Gastroesophageal sphincter (tissue), 4 donors: Measurements from ENCODE around the gene DNAJC1. TPM values are rescaled to one million over a fixed set of nuclear protein-coding genes. Genes with fewer than 3 reads are reported as not detected.
"Not testable (repeated sequence)": the region's sequence is repeated elsewhere in the genome, so short reads cannot be mapped to it uniquely, and the experiment has no call there.

Experiments
- ATAC-seq: fragments of 150-250 bp; one replicate; pipeline ENCODE4 v1.9.1; 2016; ENCODE audit warnings: mild to moderate bottlenecking, moderate library complexity
- H3K27ac ChIP-seq, 4 donors: fragments of 200-600 bp; sonication (generic) in 3 of 4; 1 replicate in 3 of 4; 2 replicates in 1 of 4; pipeline ENCODE4 v1.5.1; 2016 to 2019
- H3K27me3 ChIP-seq: fragments of 200-600 bp; sonication (generic); one replicate; pipeline ENCODE4 v1.5.1; 2019
- H3K36me3 ChIP-seq, 2 donors: fragments of 200-600 bp; sonication (generic); one replicate each; pipeline ENCODE4 v1.5.1; 2019; ENCODE audit warnings: control low read depth in 1 of 2
- H3K4me1 ChIP-seq, 3 donors: fragments of 200-600 bp; sonication (generic); 1 replicate in 2 of 3; 2 replicates in 1 of 3; pipeline ENCODE4 v1.5.1; 2016 to 2019; ENCODE audit warnings: control low read depth in 2 of 3
- H3K4me3 ChIP-seq, 2 donors: fragments of 200-600 bp; sonication (generic); one replicate each; pipeline ENCODE4 v1.5.1; 2019; ENCODE audit warnings: mild to moderate bottlenecking in 1 of 2, moderate library complexity in 1 of 2
- H3K9me3 ChIP-seq, 3 donors: fragments of 200-600 bp; sonication (generic); one replicate each; pipeline ENCODE4 v1.5.1; 2017 to 2019; ENCODE audit warnings: control low read depth in 2 of 3
- EP300 ChIP-seq: sonication (generic); formaldehyde crosslinking; IDR thresholded peaks from one replicate; pipeline ENCODE4 v1.6.1; 2017; ENCODE audit warnings: antibody characterized with exemption, mild to moderate bottlenecking
- POLR2A ChIP-seq, 2 donors: fragments of 450-650 bp; IDR thresholded peaks; one replicate each; pipeline ENCODE4 v1.6.1; 2017; ENCODE audit warnings: antibody characterized with exemption in 2 of 2, mild to moderate bottlenecking in 2 of 2, moderate library complexity in 1 of 2
- POLR2AphosphoS5 ChIP-seq: sonication (generic); formaldehyde crosslinking; IDR thresholded peaks from one replicate; pipeline ENCODE4 v1.6.1; 2017; ENCODE audit warnings: antibody characterized with exemption
- WGBS, 2 donors: methylation state at CpG; one replicate each; pipeline ENCODE4 v1.1.5; 2018; ENCODE audit warnings: low coverage in 1 of 2; 5-methylcytosine and 5-hydroxymethylcytosine counted together
- total RNA-seq, 4 donors: library from RNA; depleted of rRNA; stranded (reverse); fragments of >200 nt; gene quantifications; one replicate each; pipeline ENCODE4 v1.1.0, GENCODE V29; 2016
- TF ChIP-seq, protein P1 (sequence below), 4 experiments: fragments of 200-600 bp in 2 of 4; fragments of 450-650 bp in 2 of 4; sonication (generic) in 1 of 4; IDR thresholded peaks; one replicate each; pipeline ENCODE4 v1.5.1; 2017 to 2019; ENCODE audit warnings: antibody characterized with exemption in 4 of 4, mild to moderate bottlenecking in 2 of 4, moderate library complexity in 2 of 4

DNAJC1 gene
- total RNA-seq, 4 donors from 2014 or later = 40.8 to 87.0 (median 65.4) TPM

DNA sequence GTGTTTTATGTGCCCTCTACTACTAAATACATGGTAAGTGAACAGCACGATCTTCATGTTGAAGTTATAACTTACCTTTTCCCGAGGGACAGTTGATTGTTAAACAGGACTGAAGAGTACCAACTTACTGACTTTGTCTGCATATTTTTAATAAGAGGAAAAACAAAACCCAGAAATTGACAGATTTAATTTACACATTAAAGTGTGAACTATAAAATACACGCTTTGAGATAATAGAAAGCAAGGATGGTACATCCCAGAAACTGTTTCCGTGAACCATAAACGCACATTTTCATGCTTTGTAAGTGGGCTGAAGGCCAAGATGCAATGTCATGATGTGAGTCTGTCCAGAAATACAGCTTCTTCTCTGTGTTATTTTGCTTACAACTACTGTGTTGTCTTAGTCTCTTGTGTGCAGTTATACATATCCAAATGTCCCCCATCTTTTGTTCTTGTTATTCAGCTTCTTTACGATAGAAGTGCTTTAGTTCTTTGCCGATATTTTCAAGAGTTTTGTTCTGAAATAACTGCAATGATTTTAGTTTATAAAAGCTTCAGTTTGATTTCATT lies 279.4 kb downstream of the DNAJC1 start:
- Histone ChIP-seq H3K4me1 (peaks cover 5 to 22% (median 10%) of the 10 kb centered on the region in 3 donors), H3K27me3 (no peaks in the 10 kb centered on the region), H3K27ac (no peak overlapping the region), H3K4me3 (no peak overlapping the region), H3K9me3 (no peaks in the 10 kb centered on the region), H3K36me3 (peaks cover 0 to 16% of the 10 kb centered on the region in 2 donors)
- no peak for ATAC-seq
- TF ChIP-seq EP300 (no peak), POLR2A (IDR thresholded peaks at IDR 0.05) (no peak), POLR2AphosphoS5 (no peak)
- TF ChIP-seq, protein P1, sequence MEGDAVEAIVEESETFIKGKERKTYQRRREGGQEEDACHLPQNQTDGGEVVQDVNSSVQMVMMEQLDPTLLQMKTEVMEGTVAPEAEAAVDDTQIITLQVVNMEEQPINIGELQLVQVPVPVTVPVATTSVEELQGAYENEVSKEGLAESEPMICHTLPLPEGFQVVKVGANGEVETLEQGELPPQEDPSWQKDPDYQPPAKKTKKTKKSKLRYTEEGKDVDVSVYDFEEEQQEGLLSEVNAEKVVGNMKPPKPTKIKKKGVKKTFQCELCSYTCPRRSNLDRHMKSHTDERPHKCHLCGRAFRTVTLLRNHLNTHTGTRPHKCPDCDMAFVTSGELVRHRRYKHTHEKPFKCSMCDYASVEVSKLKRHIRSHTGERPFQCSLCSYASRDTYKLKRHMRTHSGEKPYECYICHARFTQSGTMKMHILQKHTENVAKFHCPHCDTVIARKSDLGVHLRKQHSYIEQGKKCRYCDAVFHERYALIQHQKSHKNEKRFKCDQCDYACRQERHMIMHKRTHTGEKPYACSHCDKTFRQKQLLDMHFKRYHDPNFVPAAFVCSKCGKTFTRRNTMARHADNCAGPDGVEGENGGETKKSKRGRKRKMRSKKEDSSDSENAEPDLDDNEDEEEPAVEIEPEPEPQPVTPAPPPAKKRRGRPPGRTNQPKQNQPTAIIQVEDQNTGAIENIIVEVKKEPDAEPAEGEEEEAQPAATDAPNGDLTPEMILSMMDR (IDR thresholded peaks at IDR 0.05) = no peak
- WGBS, 2 donors = 40 to 41% methylated on average over 7 of the region's 7 CpGs

DNA sequence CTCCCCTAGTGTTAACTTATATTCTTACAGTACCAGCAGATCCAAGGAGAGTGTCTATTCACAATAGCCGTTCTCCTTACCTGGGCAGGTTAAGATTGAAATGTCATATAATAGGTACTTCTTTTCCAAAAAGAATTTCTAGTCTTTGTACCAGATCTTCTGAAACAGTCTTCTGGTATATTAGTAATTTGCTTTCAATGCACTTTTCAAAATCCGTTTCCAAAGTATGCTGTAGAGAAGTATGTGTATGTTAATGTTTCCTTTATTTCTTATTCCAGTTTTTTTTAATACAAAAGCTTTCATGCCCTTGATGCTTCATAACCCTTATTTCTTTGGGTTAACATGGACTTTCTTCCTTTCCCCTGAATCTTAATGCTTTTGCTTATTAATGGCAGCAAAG lies 281.3 kb downstream of the DNAJC1 start:
- 88 to 96% methylated on average over 2 of the region's 2 CpGs for WGBS, 2 donors
- H3K27me3 ChIP-seq = no peaks in the 10 kb centered on the region

DNA sequence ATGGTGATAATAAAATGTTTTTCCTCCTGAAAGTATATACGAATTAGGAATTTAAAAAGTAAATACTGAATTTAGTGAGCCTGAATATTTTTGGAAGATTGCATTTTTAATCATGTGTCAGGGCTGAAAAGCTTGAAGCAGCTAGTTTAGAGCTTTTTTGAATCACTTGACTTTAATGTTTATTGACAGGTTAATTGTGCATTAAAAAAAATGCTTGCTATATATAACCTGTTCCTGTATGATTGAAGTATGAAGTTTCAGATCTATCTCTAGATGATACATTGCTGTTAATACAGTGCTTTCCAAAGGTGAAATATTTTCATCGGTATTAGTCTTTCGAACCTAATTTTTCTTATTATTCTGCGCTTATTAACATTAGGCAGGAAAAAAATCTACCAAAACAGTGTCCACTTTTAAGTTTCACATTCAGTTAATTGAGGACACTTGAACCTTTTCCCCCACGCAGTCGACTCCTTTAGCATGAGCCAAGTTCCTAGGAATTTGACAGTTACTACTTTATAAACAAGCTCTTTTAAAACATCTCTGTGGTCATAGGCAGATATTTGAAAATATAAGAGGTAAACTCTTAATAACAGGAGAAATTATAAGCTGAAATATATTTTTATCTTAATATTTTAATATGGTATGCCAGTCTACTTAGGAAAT lies 282.4 kb downstream of the DNAJC1 start:
- WGBS, 2 donors = 54 to 66% methylated on average over 6 of the region's 6 CpGs
- peaks cover 5 to 22% (median 10%) of the 10 kb centered on the region in 3 donors for H3K4me1 ChIP-seq
- H3K27ac ChIP-seq = no peak overlapping the region
- TF ChIP-seq POLR2A (IDR thresholded peaks at IDR 0.05) = no peak
- no peak for TF ChIP-seq POLR2AphosphoS5
- TF ChIP-seq, protein P1 (IDR thresholded peaks at IDR 0.05) = no peak
- TF ChIP-seq EP300 = no peak
- H3K4me3 ChIP-seq = no peak overlapping the region
- peaks cover 0 to 19% of the 10 kb centered on the region in 2 donors for H3K36me3 ChIP-seq
- H3K27me3 ChIP-seq = no peaks in the 10 kb centered on the region
- no peak for ATAC-seq
- no peaks in the 10 kb centered on the region for H3K9me3 ChIP-seq

More for the DNA sequence above, 281.3 kb downstream of the DNAJC1 start:
- H3K4me3 ChIP-seq = no peak overlapping the region
- no peak for ATAC-seq
- H3K27ac ChIP-seq = no peak overlapping the region
- no peak for TF ChIP-seq POLR2A (IDR thresholded peaks at IDR 0.05)
- no peak for TF ChIP-seq EP300
- no peak for TF ChIP-seq POLR2AphosphoS5
- TF ChIP-seq, protein P1 (IDR thresholded peaks at IDR 0.05) = no peak
- peaks cover 0 to 21% of the 10 kb centered on the region in 2 donors for H3K36me3 ChIP-seq
- H3K9me3 ChIP-seq = no peaks in the 10 kb centered on the region
- peaks cover 5 to 22% (median 10%) of the 10 kb centered on the region in 3 donors for H3K4me1 ChIP-seq

DNA sequence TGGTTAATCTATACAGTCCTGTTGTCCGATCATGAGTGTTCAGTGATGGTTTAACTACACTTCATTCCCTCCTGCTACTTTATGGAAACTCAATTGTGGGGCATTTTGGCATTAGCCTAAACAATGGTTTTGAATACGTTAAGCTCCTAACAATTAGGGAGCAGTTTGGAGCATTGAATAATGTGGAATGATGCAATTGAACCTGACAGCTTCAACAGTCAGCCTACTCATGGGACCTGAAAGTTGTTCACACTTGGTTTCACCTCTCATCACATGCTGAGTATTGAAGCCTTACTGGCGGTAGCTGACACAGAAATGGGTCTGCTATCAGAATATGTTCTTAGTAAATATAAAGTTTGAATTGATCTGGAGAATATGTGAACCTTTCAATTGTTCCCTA lies 283.4 kb downstream of the DNAJC1 start:
- peaks cover 5 to 18% (median 10%) of the 10 kb centered on the region in 3 donors for H3K4me1 ChIP-seq
- H3K36me3 ChIP-seq = peaks cover 0 to 29% of the 10 kb centered on the region in 2 donors
- no peaks in the 10 kb centered on the region for H3K9me3 ChIP-seq
- no peak for ATAC-seq
- 89 to 94% methylated on average over 3 of the region's 3 CpGs for WGBS, 2 donors
- TF ChIP-seq POLR2AphosphoS5 = no peak
- TF ChIP-seq EP300 = no peak
- TF ChIP-seq, protein P1 (IDR thresholded peaks at IDR 0.05) = no peak
- no peak for TF ChIP-seq POLR2A (IDR thresholded peaks at IDR 0.05)
- H3K27me3 ChIP-seq = no peaks in the 10 kb centered on the region
- H3K4me3 ChIP-seq = no peak overlapping the region
- no peak overlapping the region for H3K27ac ChIP-seq

DNA sequence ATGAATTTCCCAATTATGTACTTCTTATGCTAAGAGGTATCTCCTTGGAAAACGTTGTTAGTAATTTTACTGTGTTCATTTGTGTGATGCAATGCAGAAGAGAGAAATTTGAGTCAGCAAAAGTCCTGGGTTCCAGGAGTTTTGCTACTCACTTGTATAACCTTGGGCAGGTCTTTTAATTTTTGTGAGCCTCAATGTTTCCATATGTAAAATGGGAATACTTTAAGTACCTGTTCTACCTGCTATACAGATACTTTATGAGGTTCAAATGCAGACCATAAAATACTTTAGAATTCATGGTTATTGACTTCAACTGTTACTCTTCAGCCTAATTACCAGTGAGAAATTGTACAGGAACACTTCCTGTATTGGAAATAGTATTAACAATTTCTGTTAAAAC lies 284.0 kb downstream of the DNAJC1 start:
- no peak overlapping the region for H3K27ac ChIP-seq
- no peaks in the 10 kb centered on the region for H3K27me3 ChIP-seq
- H3K9me3 ChIP-seq = no peaks in the 10 kb centered on the region
- H3K4me1 ChIP-seq = peaks cover 4 to 12% (median 5%) of the 10 kb centered on the region in 3 donors
- H3K4me3 ChIP-seq = no peak overlapping the region
- 70 to 75% methylated on average over 1 of the region's 1 CpG for WGBS, 2 donors
- TF ChIP-seq, protein P1 (IDR thresholded peaks at IDR 0.05) = no peak
- TF ChIP-seq POLR2A (IDR thresholded peaks at IDR 0.05) = no peak
- no peak for TF ChIP-seq POLR2AphosphoS5
- no peak for TF ChIP-seq EP300
- no peak for ATAC-seq
- H3K36me3 ChIP-seq = peaks cover 0 to 34% of the 10 kb centered on the region in 2 donors

DNA sequence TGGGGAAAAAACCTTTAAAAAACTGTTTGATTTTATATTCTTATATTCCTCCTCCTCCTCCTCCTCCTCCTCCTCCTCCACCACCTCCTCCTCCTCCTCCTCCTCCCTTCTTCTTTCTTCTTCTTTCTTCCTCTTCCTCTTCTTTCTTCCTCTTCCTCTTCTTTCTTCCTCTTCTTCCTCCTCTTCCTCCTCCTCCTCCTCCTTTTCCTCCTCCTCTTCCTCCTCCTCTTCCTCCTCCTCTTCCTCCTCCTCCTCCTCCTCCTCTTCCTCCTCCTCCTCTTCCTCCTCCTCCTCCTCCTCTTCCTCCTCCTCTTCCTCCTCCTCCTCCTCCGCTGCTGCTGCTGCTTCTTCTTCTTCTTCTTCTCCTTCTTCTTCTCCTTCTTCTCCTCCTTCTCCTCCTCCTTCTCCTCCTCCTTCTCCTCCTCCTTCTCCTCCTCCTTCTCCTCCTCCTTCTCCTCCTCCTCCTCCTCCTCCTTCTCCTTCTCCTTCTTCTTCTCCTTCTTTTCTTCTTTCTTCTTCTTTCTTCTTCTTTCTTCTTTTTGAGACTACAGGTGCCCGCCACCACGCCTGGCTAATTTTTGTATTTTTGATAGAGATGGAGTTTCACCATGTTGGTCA lies 286.0 kb downstream of the DNAJC1 start:
- not testable (repeated sequence) for H3K4me3 ChIP-seq, ATAC-seq, H3K27ac ChIP-seq, H3K27me3 ChIP-seq, H3K9me3 ChIP-seq, H3K4me1 ChIP-seq
- WGBS, 2 donors = 100% methylated on average over 3 of the region's 3 CpGs; no CpG with 5 or more reads in 1 of the 2 donors
- H3K36me3 ChIP-seq = peaks cover 0 to 47% of the 10 kb centered on the region in 2 donors
